IMR-90 (cell line): Measurements from ENCODE around the gene AGTR1. TPM values are rescaled to one million over a fixed set of nuclear protein-coding genes. Genes with fewer than 3 reads are reported as not detected.

Experiments
- ATAC-seq: fragments of 200-7000 bp; cut with Tn5 transposase; 2 replicates; pipeline ENCODE4 v1.9.1; 2020; ENCODE audit warnings: low read depth, mild to moderate bottlenecking, moderate library complexity
- BruUV-seq: library from RNA; stranded (reverse); fragments of 400-500 nt; replicated peaks from 2 replicates; lab custom pipeline; 2021; lab: Mats Ljungman, UMichigan
- CTCF ChIA-PET: fragments of 300-600 bp; formaldehyde crosslinking; extraction: SDS; loops from one replicate; lab custom pipeline; 2021; ENCODE audit warnings: antibody characterized with exemption; lab: Yijun Ruan, JAX
- POLR2A ChIA-PET: fragments of 300-600 bp; sonication (Branson Sonifier 250); formaldehyde crosslinking; loops from one replicate; lab custom pipeline; 2022; ENCODE audit warnings: antibody characterized with exemption; ENCODE audit not compliant: unreplicated experiment; lab: Charles Lee
- DNase-seq: peaks from one replicate; pipeline ENCODE4 v3.0.0; 2013
- H2AFZ ChIP-seq: replicated peaks from 2 replicates; pipeline ENCODE3; 2013; ENCODE audit warnings: low read length, mild to moderate bottlenecking; ENCODE audit not compliant: poor library complexity
- H2AK5ac ChIP-seq: 2 replicates; pipeline ENCODE4 v1.6.1; 2013; ENCODE audit warnings: low read depth, low read length, inconsistent platforms
- H2AK9ac ChIP-seq: replicated peaks from 2 replicates; pipeline ENCODE3; 2013; ENCODE audit warnings: mild to moderate bottlenecking, low read depth, low read length, moderate library complexity; ENCODE audit not compliant: poor library complexity
- H2BK120ac ChIP-seq: 2 replicates; pipeline ENCODE4 v1.6.1; 2013; ENCODE audit warnings: low read depth, low read length, inconsistent platforms
- H2BK15ac ChIP-seq: 3 replicates; pipeline ENCODE4 v1.6.1; 2013; ENCODE audit warnings: low read depth, low read length, inconsistent platforms
- H2BK20ac ChIP-seq: 2 replicates; pipeline ENCODE4 v1.6.1; 2013; ENCODE audit warnings: low read depth, mild to moderate bottlenecking, inconsistent platforms, low read length, moderate library complexity
- H2BK5ac ChIP-seq: 2 replicates; pipeline ENCODE4 v1.6.1; 2013; ENCODE audit warnings: mild to moderate bottlenecking, low read depth, low read length, inconsistent platforms; ENCODE audit not compliant: poor library complexity, severe bottlenecking
- H3K14ac ChIP-seq: replicated peaks from 2 replicates; pipeline ENCODE4 v1.6.1; 2013; ENCODE audit warnings: low read depth, low read length, inconsistent platforms
- H3K18ac ChIP-seq: 2 replicates; pipeline ENCODE4 v1.6.1; 2013; ENCODE audit warnings: low read depth, low read length, control low read depth
- H3K23ac ChIP-seq: 2 replicates; pipeline ENCODE4 v1.6.1; 2013; ENCODE audit warnings: low read depth, low read length, inconsistent platforms
- H3K27ac ChIP-seq: 2 replicates; pipeline ENCODE4 v1.5.1; 2013; ENCODE audit warnings: mild to moderate bottlenecking, control low read depth, low read length; ENCODE audit not compliant: insufficient read depth
- H3K27me3 ChIP-seq: 2 replicates; pipeline ENCODE4 v1.6.1; 2013; ENCODE audit warnings: low read length; ENCODE audit not compliant: control insufficient read depth, insufficient read depth
- H3K36me3 ChIP-seq: 2 replicates; pipeline ENCODE4 v1.6.1; 2013; ENCODE audit warnings: low read length, mixed read lengths; ENCODE audit not compliant: control insufficient read depth, insufficient read depth
- H3K4ac ChIP-seq: 2 replicates; pipeline ENCODE4 v1.6.1; 2013; ENCODE audit warnings: low read depth, low read length, inconsistent platforms
- H3K4me1 ChIP-seq: 2 replicates; pipeline ENCODE4 v1.6.1; 2013; ENCODE audit warnings: low read length, mixed read lengths; ENCODE audit not compliant: control insufficient read depth, insufficient read depth
- H3K4me2 ChIP-seq: 2 replicates; pipeline ENCODE4 v1.6.1; 2013; ENCODE audit warnings: low read depth, mild to moderate bottlenecking, control low read depth, low read length, moderate library complexity
- H3K4me3 ChIP-seq: 2 replicates; pipeline ENCODE4 v1.5.1; 2013; ENCODE audit warnings: low read depth, mild to moderate bottlenecking, control low read depth, low read length, moderate library complexity; ENCODE audit not compliant: insufficient read depth
- H3K56ac ChIP-seq: 2 replicates; pipeline ENCODE4 v1.6.1; 2013; ENCODE audit warnings: low read length, inconsistent platforms; ENCODE audit not compliant: insufficient read depth; ENCODE audit errors: extremely low read depth
- H3K79me1 ChIP-seq, 2 experiments: 2 replicates each; pipeline ENCODE4 v1.6.1; 2013; ENCODE audit warnings: low read length in 2 of 2, inconsistent platforms in 1 of 2, low read depth in 1 of 2
- H3K9ac ChIP-seq: 2 replicates; pipeline ENCODE4 v1.6.1; 2013; ENCODE audit warnings: low read depth, low read length, control low read depth
- H3K9me1 ChIP-seq: 2 replicates; pipeline ENCODE4 v1.6.1; 2013; ENCODE audit warnings: low read length, inconsistent platforms; ENCODE audit not compliant: insufficient read depth
- H3K9me3 ChIP-seq: 2 replicates; pipeline ENCODE4 v1.6.1; 2013; ENCODE audit warnings: low read length; ENCODE audit not compliant: control insufficient read depth, insufficient read depth
- H4K20me1 ChIP-seq: 2 replicates; pipeline ENCODE4 v1.6.1; 2013; ENCODE audit warnings: low read length, inconsistent platforms; ENCODE audit not compliant: insufficient read depth
- H4K5ac ChIP-seq: 2 replicates; pipeline ENCODE4 v1.6.1; 2013; ENCODE audit warnings: mild to moderate bottlenecking, low read depth, low read length, control low read depth
- H4K8ac ChIP-seq, 2 experiments: 2 replicates each; pipeline ENCODE4 v1.6.1; 2013; ENCODE audit warnings: low read depth in 2 of 2, low read length in 2 of 2, control low read depth in 1 of 2, inconsistent platforms in 1 of 2
- H4K91ac ChIP-seq: 2 replicates; pipeline ENCODE4 v1.6.1; 2013; ENCODE audit warnings: low read depth, low read length, inconsistent platforms; ENCODE audit not compliant: insufficient read depth
- BHLHE40 ChIP-seq: fragments of 150-350 bp; IDR thresholded peaks from 2 replicates; pipeline ENCODE4 v1.6.1; 2016; ENCODE audit warnings: mild to moderate bottlenecking, low read depth, low read length
- CEBPB ChIP-seq: IDR thresholded peaks from 2 replicates; pipeline ENCODE4 v1.6.1; 2012; ENCODE audit warnings: low read depth, low read length, improper control_type of control experiment
- CTCF ChIP-seq: conservative IDR thresholded peaks from 2 replicates; pipeline ENCODE4 v1.5.1; 2012; ENCODE audit warnings: mild to moderate bottlenecking, low read depth, low read length, improper control_type of control experiment
- FOS ChIP-seq: fragments of 150-350 bp; IDR thresholded peaks from 2 replicates; pipeline ENCODE4 v1.6.1; 2016; ENCODE audit warnings: low read depth, low read length
- MAFK ChIP-seq: IDR thresholded peaks from 2 replicates; pipeline ENCODE4 v1.6.1; 2012; ENCODE audit warnings: low read depth, low read length, improper control_type of control experiment
- MAZ ChIP-seq: IDR thresholded peaks from 2 replicates; pipeline ENCODE4 v1.6.1; 2012; ENCODE audit warnings: low read depth, mild to moderate bottlenecking, low read length, improper control_type of control experiment, moderate library complexity, borderline replicate concordance
- MXI1 ChIP-seq: IDR thresholded peaks from 2 replicates; pipeline ENCODE4 v1.6.1; 2012; ENCODE audit warnings: low read depth, mild to moderate bottlenecking, low read length, moderate library complexity, borderline replicate concordance
- NFE2L2 ChIP-seq: fragments of 150-350 bp; IDR thresholded peaks from 2 replicates; pipeline ENCODE4 v1.6.1; 2016; ENCODE audit warnings: low read depth, mild to moderate bottlenecking, low read length
- RAD21 ChIP-seq: IDR thresholded peaks from 2 replicates; pipeline ENCODE4 v1.6.1; 2012; ENCODE audit warnings: low read length, improper control_type of control experiment
- RCOR1 ChIP-seq: IDR thresholded peaks from 2 replicates; pipeline ENCODE4 v1.6.1; 2012; ENCODE audit warnings: mild to moderate bottlenecking, low read length, improper control_type of control experiment; ENCODE audit not compliant: insufficient replicate concordance
- RFX5 ChIP-seq: IDR thresholded peaks from 2 replicates; pipeline ENCODE4 v1.8.0; 2012; ENCODE audit warnings: low read depth, mild to moderate bottlenecking, low read length, moderate library complexity
- SMC3 ChIP-seq: fragments of 150-350 bp; IDR thresholded peaks from 2 replicates; pipeline ENCODE4 v1.6.1; 2016; ENCODE audit warnings: low read depth, mild to moderate bottlenecking, antibody characterized with exemption, low read length, moderate library complexity
- USF2 ChIP-seq: fragments of 150-350 bp; IDR thresholded peaks from 2 replicates; pipeline ENCODE4 v1.6.1; 2017; ENCODE audit warnings: mild to moderate bottlenecking, antibody characterized with exemption, low read length, low read depth
- WGBS, 2 experiments: methylation state at CpG; one replicate each; pipeline versions ENCODE4 v1.1.5 to v1.1.7; 2013; ENCODE audit warnings: missing lambda C conversion rate in 2 of 2; ENCODE audit not compliant: insufficient read length in 1 of 2; ENCODE audit errors: extremely low coverage in 2 of 2; 5-methylcytosine and 5-hydroxymethylcytosine counted together
- dilution Hi-C: fragments of 300-500 bp; cut with HindIII; formaldehyde crosslinking; loops from one replicate; pipeline ENCODE4 v1.14.3; 2018; ENCODE audit warnings: low sequenced_read_pairs; ENCODE audit not compliant: unreplicated experiment
- in situ Hi-C: fragments of 300-500 bp; cut with MboI; formaldehyde crosslinking; loops from 3 replicates; pipeline ENCODE4 v1.14.3; 2019; ENCODE audit warnings: low sequenced_read_pairs, inconsistent platforms, mixed read lengths
- intact Hi-C: fragments of 100-400 bp; cut with micrococcal nuclease; formaldehyde crosslinking; loops from 2 replicates; pipeline ENCODE4 v1.10.0; 2022
- polyA plus RNA-seq, 3 experiments: library from polyadenylated mRNA; depleted of rRNA; stranded (reverse); fragments of >200 nt; gene quantifications; 2 replicates each; pipeline ENCODE4 v1.2.3, GENCODE V29; 2012; ENCODE audit warnings: low replicate concordance in 1 of 3
- total RNA-seq: library from RNA; depleted of rRNA; stranded (reverse); fragments of >200 nt; gene quantifications from 2 replicates; pipeline ENCODE4 v1.2.3, GENCODE V29; 2012
- TF ChIP-seq, protein P1 (sequence below): fragments of 150-350 bp; IDR thresholded peaks from 2 replicates; pipeline ENCODE4 v1.6.1; 2016; ENCODE audit warnings: low read depth, mild to moderate bottlenecking, low read length, moderate library complexity, borderline replicate concordance

AGTR1 gene
- total and polyA plus RNA-seq, 2 of the 4 experiments (the other 2 are of a cell fraction): 2.2 to 2.7 TPM

GRCh38 chr3:148772835-148773234, 75.1 kb downstream of the AGTR1 start (continued):
- no peak for TF ChIP-seq RAD21

DNA sequence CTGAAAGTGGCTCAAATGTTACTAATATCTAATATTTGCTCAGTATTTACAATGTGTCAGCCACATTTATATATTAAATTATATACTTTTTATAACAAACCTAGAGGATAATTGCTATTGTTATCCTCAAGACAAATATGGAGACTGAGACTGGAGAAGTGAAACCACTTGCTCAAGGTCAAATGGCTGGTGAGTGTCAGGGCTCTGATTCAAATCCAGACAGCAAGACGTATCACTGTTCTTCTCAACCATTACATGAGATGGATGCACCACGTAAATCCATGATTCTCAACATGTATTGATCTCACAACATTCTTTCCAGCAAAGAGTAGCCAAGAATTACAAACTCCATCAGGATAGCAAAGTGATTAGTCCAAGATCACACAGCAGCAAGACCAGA, 76.1 kb downstream of the AGTR1 start:
- dilution Hi-C loops (no loop called here), in situ Hi-C loops (no loop called here), intact Hi-C loops (no loop called here)
- Histone ChIP-seq H3K4me2 (no peak overlapping the region), H3K4me1 (no peaks in the 10 kb centered on the region), H3K79me1 (no peaks in the 10 kb centered on the region), H3K23ac (no peak overlapping the region), H3K4me3 (no peak overlapping the region), H3K14ac (no peak overlapping the region), H3K36me3 (no peaks in the 10 kb centered on the region), H3K9me1 (no peaks in the 10 kb centered on the region), H2AK5ac (no peak overlapping the region), H2BK15ac (no peak overlapping the region), H4K20me1 (no peaks in the 10 kb centered on the region), H3K9me3 (no peaks in the 10 kb centered on the region), H2AFZ (no peak overlapping the region), H4K91ac (no peak overlapping the region), H2BK5ac (no peak overlapping the region), H3K27ac (no peak overlapping the region), H2BK120ac (no peak overlapping the region), H3K4ac (no peak overlapping the region), H3K18ac (no peak overlapping the region), H3K9ac (no peak overlapping the region), H3K56ac (no peak overlapping the region), H4K8ac (no peak overlapping the region), H4K5ac (no peak overlapping the region), H3K27me3 (no peaks in the 10 kb centered on the region), H2BK20ac (no peak overlapping the region), H2AK9ac (no peak overlapping the region)
- no peak for DNase-seq
- no CpG with 5 or more reads among the region's 2 CpGs for WGBS, 2 experiments
- ChIA-PET CTCF (no interaction called here), POLR2A (interaction anchor here (0.6 kb wide), 1 partner anchor 15 kb away, joined by 3 read pairs; no protein-coding TSS in a partner anchor)
- no peak for TF ChIP-seq RCOR1
- no peak for TF ChIP-seq CTCF
- TF ChIP-seq NFE2L2: no peak
- no peak for TF ChIP-seq MAFK
- no peak for TF ChIP-seq FOS
- TF ChIP-seq RAD21: no peak
- no peak for TF ChIP-seq MXI1
- no peak for TF ChIP-seq BHLHE40
- TF ChIP-seq CEBPB: no peak
- TF ChIP-seq RFX5: no peak
- no peak for TF ChIP-seq SMC3
- TF ChIP-seq USF2: no peak
- TF ChIP-seq, protein P1, sequence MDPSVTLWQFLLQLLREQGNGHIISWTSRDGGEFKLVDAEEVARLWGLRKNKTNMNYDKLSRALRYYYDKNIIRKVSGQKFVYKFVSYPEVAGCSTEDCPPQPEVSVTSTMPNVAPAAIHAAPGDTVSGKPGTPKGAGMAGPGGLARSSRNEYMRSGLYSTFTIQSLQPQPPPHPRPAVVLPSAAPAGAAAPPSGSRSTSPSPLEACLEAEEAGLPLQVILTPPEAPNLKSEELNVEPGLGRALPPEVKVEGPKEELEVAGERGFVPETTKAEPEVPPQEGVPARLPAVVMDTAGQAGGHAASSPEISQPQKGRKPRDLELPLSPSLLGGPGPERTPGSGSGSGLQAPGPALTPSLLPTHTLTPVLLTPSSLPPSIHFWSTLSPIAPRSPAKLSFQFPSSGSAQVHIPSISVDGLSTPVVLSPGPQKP: no peak
- no peak for TF ChIP-seq MAZ
- ATAC-seq: no peak
- BruUV-seq: no TSS peak
